H1 (cell line): ENCODE data around the gene METTL14. TPM values are rescaled to one million over a fixed set of nuclear protein-coding genes. Genes with fewer than 3 reads are reported as not detected.

Source experiments
- CTCF ChIA-PET: fragments of 300-600 bp; sonication (Branson Sonifier 250); formaldehyde crosslinking; loops from one replicate; lab custom pipeline; 2021; ENCODE audit not compliant: partially characterized antibody; lab: Charles Lee
- POLR2A ChIA-PET: fragments of 300-600 bp; sonication (Branson Sonifier 250); formaldehyde crosslinking; loops from one replicate; lab custom pipeline; 2021; ENCODE audit warnings: inconsistent platforms; ENCODE audit not compliant: partially characterized antibody; lab: Charles Lee
- DNase-seq, 2 experiments: peaks; one replicate each; pipeline versions ENCODE4 v3.0.0 to v3.0.0-alpha.2; 2010 to 2022; ENCODE audit warnings: low spot score in 2 of 2, low read depth in 1 of 2, mixed read lengths in 1 of 2
- FAIRE-seq: peaks from 2 replicates; lab custom pipeline; 2011; peaks lifted over from hg19 to GRCh38; lab: Jason Lieb, UNC
- H2AFZ ChIP-seq: 2 replicates; pipeline ENCODE4 v1.8.1; 2012; ENCODE audit warnings: low read length, inconsistent platforms
- H2AK5ac ChIP-seq: 2 replicates; pipeline ENCODE4 v1.6.1; 2013; ENCODE audit warnings: low read depth, low read length
- H2BK120ac ChIP-seq: replicated peaks from 2 replicates; pipeline ENCODE3; 2013; ENCODE audit warnings: low read depth, low read length, inconsistent platforms
- H2BK12ac ChIP-seq: 2 replicates; pipeline ENCODE4 v1.6.1; 2013; ENCODE audit warnings: low read depth, low read length
- H2BK15ac ChIP-seq: 2 replicates; pipeline ENCODE4 v1.6.1; 2013; ENCODE audit warnings: low read length
- H2BK20ac ChIP-seq: 2 replicates; pipeline ENCODE4 v1.6.1; 2013; ENCODE audit warnings: low read length
- H2BK5ac ChIP-seq: 2 replicates; pipeline ENCODE4 v1.6.1; 2013; ENCODE audit warnings: low read depth, low read length
- H3K14ac ChIP-seq: 2 replicates; pipeline ENCODE4 v1.6.1; 2013; ENCODE audit warnings: inconsistent platforms; ENCODE audit not compliant: insufficient read length
- H3K18ac ChIP-seq: 2 replicates; pipeline ENCODE4 v1.6.1; 2013; ENCODE audit warnings: low read length; ENCODE audit errors: extremely low read depth
- H3K23ac ChIP-seq: 2 replicates; pipeline ENCODE4 v1.6.1; 2013; ENCODE audit warnings: inconsistent platforms; ENCODE audit not compliant: insufficient read length
- H3K23me2 ChIP-seq: 2 replicates; pipeline ENCODE4 v1.6.1; 2013; ENCODE audit warnings: low read depth, low read length
- H3K27ac ChIP-seq: 2 replicates; pipeline ENCODE4 v1.6.1; 2011; ENCODE audit warnings: low read depth, low read length, inconsistent platforms
- H3K27me3 ChIP-seq, 4 experiments: replicated peaks in 1 of 4; 1 replicate in 1 of 4; 2 replicates in 3 of 4; pipeline versions ENCODE4 v1.6.1 to v1.8.1; 2011 to 2013; ENCODE audit warnings: low read length in 3 of 4, mild to moderate bottlenecking in 3 of 4, inconsistent platforms in 2 of 4, mixed read lengths in 2 of 4, moderate library complexity in 1 of 4; ENCODE audit not compliant: control insufficient read depth in 3 of 4, insufficient read depth in 3 of 4; ENCODE audit errors: extremely low read depth in 1 of 4
- H3K36me3 ChIP-seq, 4 experiments: 2 replicates each; pipeline versions ENCODE4 v1.6.1 to v1.8.1; 2011 to 2013; ENCODE audit warnings: mild to moderate bottlenecking in 4 of 4, low read length in 3 of 4, moderate library complexity in 2 of 4, control low read depth in 1 of 4, inconsistent platforms in 1 of 4; ENCODE audit not compliant: insufficient read depth in 4 of 4, control insufficient read depth in 2 of 4
- H3K4ac ChIP-seq: replicated peaks from 2 replicates; pipeline ENCODE3; 2013; ENCODE audit warnings: low read length, low read depth, mixed read lengths, inconsistent platforms; ENCODE audit not compliant: insufficient read length
- H3K4me1 ChIP-seq, 4 experiments: replicated peaks in 1 of 4; 1 replicate in 1 of 4; 2 replicates in 3 of 4; pipeline versions ENCODE4 v1.6.1 to v1.8.1; 2011 to 2013; ENCODE audit warnings: low read length in 3 of 4, inconsistent platforms in 2 of 4, mixed read lengths in 1 of 4; ENCODE audit not compliant: insufficient read depth in 4 of 4, control insufficient read depth in 3 of 4
- H3K4me2 ChIP-seq, 2 experiments: 2 replicates each; pipeline versions ENCODE4 v1.6.1 to v1.8.1; 2011 to 2013; ENCODE audit warnings: low read depth in 2 of 2, low read length in 2 of 2, control low read depth in 1 of 2, inconsistent platforms in 1 of 2, mild to moderate bottlenecking in 1 of 2; ENCODE audit not compliant: insufficient read depth in 1 of 2
- H3K4me3 ChIP-seq, 4 experiments: fragments of 200-600, 300-600 bp in 1 of 4; sonication (generic), shearing (Covaris generic), sonication (Bioruptor Twin) in 1 of 4; 2 replicates each; pipeline versions ENCODE4 v1.5.1 to v1.8.1; 2011 to 2016; ENCODE audit warnings: low read length in 4 of 4, low read depth in 3 of 4, control low read depth in 2 of 4, inconsistent platforms in 2 of 4, mild to moderate bottlenecking in 2 of 4, mixed read lengths in 1 of 4, moderate library complexity in 1 of 4; ENCODE audit not compliant: insufficient read depth in 2 of 4; ENCODE audit errors: extremely low read depth in 1 of 4
- H3K56ac ChIP-seq: replicated peaks from 2 replicates; pipeline ENCODE3; 2013; ENCODE audit warnings: low read depth, mild to moderate bottlenecking, mixed read lengths, low read length, inconsistent platforms; ENCODE audit not compliant: insufficient read length
- H3K79me1 ChIP-seq: 2 replicates; pipeline ENCODE4 v1.6.1; 2013; ENCODE audit warnings: low read depth, low read length, control low read depth
- H3K79me2 ChIP-seq, 2 experiments: 2 replicates each; pipeline versions ENCODE4 v1.6.1 to v1.8.1; 2012 to 2013; ENCODE audit warnings: low read length in 2 of 2, mild to moderate bottlenecking in 2 of 2, inconsistent platforms in 1 of 2; ENCODE audit not compliant: insufficient read depth in 2 of 2, control insufficient read depth in 1 of 2
- H3K9ac ChIP-seq, 4 experiments: replicated peaks in 1 of 4; 1 replicate in 1 of 4; 2 replicates in 3 of 4; pipeline versions ENCODE4 v1.6.1 to v1.8.1; 2011 to 2013; ENCODE audit warnings: low read depth in 3 of 4, low read length in 3 of 4, control low read depth in 2 of 4, mild to moderate bottlenecking in 2 of 4, moderate library complexity in 2 of 4, inconsistent platforms in 1 of 4; ENCODE audit errors: extremely low read depth in 1 of 4
- H3K9me3 ChIP-seq, 2 experiments: 2 replicates each; pipeline versions ENCODE4 v1.6.1 to v1.8.1; 2012 to 2013; ENCODE audit warnings: mild to moderate bottlenecking in 2 of 2, moderate library complexity in 2 of 2, control low read depth in 1 of 2, inconsistent platforms in 1 of 2, low read depth in 1 of 2, low read length in 1 of 2, mixed read lengths in 1 of 2; ENCODE audit not compliant: insufficient read depth in 2 of 2
- H4K20me1 ChIP-seq, 2 experiments: replicated peaks in 1 of 2; 2 replicates each; pipeline versions ENCODE3 to v1.8.1; 2011 to 2013; ENCODE audit warnings: inconsistent platforms in 2 of 2, low read length in 2 of 2, mild to moderate bottlenecking in 1 of 2; ENCODE audit not compliant: insufficient read depth in 2 of 2, control insufficient read depth in 1 of 2
- H4K5ac ChIP-seq: 2 replicates; pipeline ENCODE4 v1.6.1; 2013; ENCODE audit warnings: low read length, low read depth, mixed read lengths, inconsistent platforms; ENCODE audit not compliant: insufficient read length
- H4K8ac ChIP-seq: 2 replicates; pipeline ENCODE4 v1.8.0; 2013; ENCODE audit warnings: mild to moderate bottlenecking, moderate library complexity, low read length, inconsistent platforms; ENCODE audit not compliant: insufficient read depth; ENCODE audit errors: extremely low read depth
- H4K91ac ChIP-seq: replicated peaks from 2 replicates; pipeline ENCODE3; 2013; ENCODE audit warnings: low read length, mixed read lengths, inconsistent platforms; ENCODE audit not compliant: insufficient read length
- CBX5 ChIP-seq: fragments of 300-800, 300-1000 bp; sonication (generic); IDR thresholded peaks from 2 replicates; pipeline ENCODE4 v1.7.1; 2016; ENCODE audit warnings: antibody characterized with exemption, low read length, low read depth
- CREB1 ChIP-seq: IDR thresholded peaks from 2 replicates; pipeline ENCODE4 v1.6.1; 2012; ENCODE audit warnings: inconsistent platforms
- CTBP2 ChIP-seq: IDR thresholded peaks from 2 replicates; pipeline ENCODE4 v1.7.0; 2011; ENCODE audit warnings: borderline replicate concordance, mild to moderate bottlenecking, moderate library complexity, mixed read lengths, low read length; ENCODE audit not compliant: insufficient read depth, insufficient read length
- GABPA ChIP-seq: IDR thresholded peaks from 2 replicates; pipeline ENCODE4 v1.6.1; 2011; ENCODE audit warnings: mild to moderate bottlenecking, low read length, moderate library complexity, borderline replicate concordance; ENCODE audit not compliant: insufficient read depth
- JUND ChIP-seq: IDR thresholded peaks from 2 replicates; pipeline ENCODE4 v1.6.1; 2011; ENCODE audit warnings: mild to moderate bottlenecking, improper control_type of control experiment, low read length
- SP1 ChIP-seq: IDR thresholded peaks from 2 replicates; pipeline ENCODE4 v1.6.1; 2011; ENCODE audit warnings: low read depth, low read length
- WGBS, 2 experiments: shearing (Covaris generic) in 1 of 2; methylation state at CpG; one replicate each; pipeline versions ENCODE4 v1.1.6 to v1.1.7; 2013 to 2015; ENCODE audit warnings: low lambda C conversion rate in 2 of 2, mixed read lengths in 2 of 2, inconsistent platforms in 1 of 2, low coverage in 1 of 2, missing lambda C conversion rate in 1 of 2; ENCODE audit not compliant: insufficient replicate concordance in 2 of 2, insufficient coverage in 1 of 2, insufficient read length in 1 of 2; ENCODE audit errors: extremely low coverage in 1 of 2, missing lambda C conversion rate in 1 of 2; 5-methylcytosine and 5-hydroxymethylcytosine counted together
- polyA plus RNA-seq, 7 experiments: library from polyadenylated mRNA; depleted of rRNA in 3 of 7; stranded (reverse) in 5 of 7; unstranded in 2 of 7; fragments of >200 nt in 5 of 7; fragments of 200-250 nt in 2 of 7; gene quantifications; 1 replicate in 5 of 7; 2 replicates in 1 of 7; 4 replicates in 1 of 7; pipeline versions ENCODE4 v1.2.1 to v1.2.3, GENCODE V29; 2011 to 2013; ENCODE audit warnings: missing spikeins in 2 of 7, mixed read lengths in 2 of 7
- total RNA-seq: library from RNA; stranded (reverse); fragmentation: NEBNext Ultra II Directional; extraction: Animal tissue kit (Norgen Biotek cat#: 25700); gene quantifications from 2 replicates; pipeline ENCODE4 v1.2.1, GENCODE V29; 2021

Gene METTL14
- total and polyA plus RNA-seq, 2 of the 8 experiments (the other 6 are each of a cell fraction or from before 2014, with no cell fraction given): 8.8 to 57.3 TPM

- no peaks in the 10 kb centered on the region for H3K79me2 ChIP-seq
- H3K27me3 ChIP-seq: no peaks in the 10 kb centered on the region
- H3K9me3 ChIP-seq: no peaks in the 10 kb centered on the region
- H2BK20ac ChIP-seq: no peak overlapping the region
- H3K4me3 ChIP-seq: no peak overlapping the region
- no peak overlapping the region for H3K9ac ChIP-seq
- H2AK5ac ChIP-seq: no peak overlapping the region
- no peak overlapping the region for H3K27ac ChIP-seq
- no peak overlapping the region for H3K4me2 ChIP-seq
- no peak overlapping the region for H2BK15ac ChIP-seq
- DNase-seq: no peak
- no peak overlapping the region for H3K18ac ChIP-seq
- no peak overlapping the region for H4K5ac ChIP-seq
- H2BK5ac ChIP-seq: no peak overlapping the region
- no peak overlapping the region for H2AFZ ChIP-seq
- CTCF ChIA-PET: no interaction called here
- no peak overlapping the region for H3K4ac ChIP-seq
- POLR2A ChIA-PET: no interaction called here
- FAIRE-seq: no peak
- H4K8ac ChIP-seq: no peak overlapping the region
- WGBS, 2 experiments: 94% methylated on average over 2 of the region's 2 CpGs; no CpG with 5 or more reads in 1 of the 2 experiments
- no peak overlapping the region for H3K56ac ChIP-seq
- H3K23me2 ChIP-seq: no peaks in the 10 kb centered on the region
- H3K79me1 ChIP-seq: no peaks in the 10 kb centered on the region
- H4K91ac ChIP-seq: no peak overlapping the region
- no peak overlapping the region for H2BK12ac ChIP-seq
- no peak overlapping the region for H2BK120ac ChIP-seq
- no peak overlapping the region for H3K23ac ChIP-seq
- no peak overlapping the region for H3K14ac ChIP-seq
- H3K4me1 ChIP-seq: peaks cover 0 to 4% (median 0%) of the 10 kb centered on the region in 4 experiments; a peak in 2 of 7 replicates
- TF ChIP-seq CREB1 (no peak), CBX5 (no peak), SP1 (no peak), JUND (no peak), GABPA (no peak), CTBP2 (no peak)
- no peaks in the 10 kb centered on the region for H4K20me1 ChIP-seq
- H3K36me3 ChIP-seq: peaks cover 4 to 31% (median 17%) of the 10 kb centered on the region in 4 experiments
These were observed 66.6 kb downstream of the METTL14 start for GRCh38 chr4:118751629-118752323.
